GM19397 (cell line): ENCODE data around the gene HAGH.
A peak's percentile ranks its signal among the peaks of the same experiment; 100 is the strongest.

Source experiments
- ATAC-seq: cut with Tn5 transposase; IDR thresholded peaks from one replicate; pipeline ENCODE4 v1.9.1; 2021; ENCODE audit warnings: mild to moderate bottlenecking, moderate library complexity; ENCODE audit not compliant: unreplicated experiment

Gene HAGH

DNA sequence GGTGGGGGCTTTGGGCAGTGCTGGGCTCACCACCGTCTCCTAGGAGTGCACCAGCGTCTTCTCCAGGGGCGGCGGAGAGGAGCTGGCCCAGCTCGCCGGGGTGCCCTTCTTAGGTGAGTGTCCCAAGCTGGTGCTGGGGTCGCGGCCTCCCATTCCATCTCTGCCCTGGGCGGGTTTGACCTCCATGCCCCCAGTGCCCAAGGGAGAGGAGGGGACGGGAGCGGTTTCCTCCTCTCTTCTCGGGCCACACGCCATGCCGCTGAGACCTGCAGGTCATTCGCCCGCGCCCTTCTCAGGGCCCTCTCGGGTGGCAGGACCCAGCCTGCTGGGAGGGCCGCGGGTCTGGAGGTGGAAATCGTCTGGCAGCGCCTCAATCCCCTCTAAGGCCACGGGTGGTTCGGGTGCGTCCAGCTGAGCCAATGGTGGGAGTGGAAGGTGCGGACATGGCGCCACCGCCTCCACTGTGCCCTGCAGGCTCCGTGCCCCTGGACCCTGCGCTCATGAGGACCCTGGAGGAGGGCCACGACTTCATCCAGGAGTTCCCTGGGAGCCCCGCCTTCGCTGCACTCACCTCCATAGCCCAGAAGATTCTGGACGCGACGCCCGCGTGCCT is 38.4 kb downstream of the HAGH start:
- ATAC-seq, result no peak

- no peak for ATAC-seq
These were observed 39.1 kb downstream of the HAGH start for GRCh38 chr16:1787322-1788094.

GRCh38 chr16:1787056-1787321 is 39.6 kb downstream of the HAGH start:
- ATAC-seq, result no peak

DNA sequence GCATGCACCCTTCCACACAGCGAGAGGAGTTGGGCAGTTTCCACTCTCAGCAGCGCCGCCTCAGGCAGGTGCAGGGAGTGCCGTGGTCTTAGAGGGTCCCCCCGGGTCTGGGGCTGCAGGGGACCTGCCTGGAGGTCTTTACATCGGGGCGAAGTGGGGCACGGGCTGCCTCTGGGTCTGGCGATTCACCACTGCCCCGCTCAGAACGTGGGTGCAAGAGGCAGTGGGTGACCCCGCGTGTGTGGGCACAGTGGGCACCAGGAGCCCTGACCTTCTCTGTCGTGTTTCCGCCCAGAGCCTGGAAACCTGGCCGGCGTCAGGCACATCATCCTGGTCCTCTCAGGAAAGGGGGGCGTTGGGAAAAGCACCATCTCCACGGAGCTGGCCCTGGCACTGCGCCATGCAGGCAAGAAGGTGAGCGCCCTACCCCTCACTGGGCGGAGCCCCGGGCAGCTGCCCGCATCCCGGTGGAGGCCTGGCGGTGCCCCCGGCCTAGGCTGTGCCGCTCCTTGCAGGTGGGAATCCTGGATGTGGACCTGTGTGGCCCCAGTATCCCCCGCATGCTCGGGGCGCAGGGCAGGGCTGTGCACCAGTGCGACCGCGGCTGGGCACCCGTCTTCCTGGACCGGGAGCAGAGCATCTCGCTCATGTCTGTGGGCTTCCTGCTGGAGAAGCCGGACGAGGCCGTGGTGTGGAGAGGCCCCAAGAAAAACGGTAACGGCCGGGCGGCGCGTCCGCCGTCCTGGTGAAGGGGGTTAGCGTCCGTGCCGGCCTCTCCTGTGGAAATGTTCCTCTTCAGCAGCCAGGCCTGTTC is 40.2 kb downstream of the HAGH start:
- no peak for ATAC-seq

- no peak for ATAC-seq
These were observed 40.8 kb downstream of the HAGH start for GRCh38 chr16:1785846-1786170.

DNA sequence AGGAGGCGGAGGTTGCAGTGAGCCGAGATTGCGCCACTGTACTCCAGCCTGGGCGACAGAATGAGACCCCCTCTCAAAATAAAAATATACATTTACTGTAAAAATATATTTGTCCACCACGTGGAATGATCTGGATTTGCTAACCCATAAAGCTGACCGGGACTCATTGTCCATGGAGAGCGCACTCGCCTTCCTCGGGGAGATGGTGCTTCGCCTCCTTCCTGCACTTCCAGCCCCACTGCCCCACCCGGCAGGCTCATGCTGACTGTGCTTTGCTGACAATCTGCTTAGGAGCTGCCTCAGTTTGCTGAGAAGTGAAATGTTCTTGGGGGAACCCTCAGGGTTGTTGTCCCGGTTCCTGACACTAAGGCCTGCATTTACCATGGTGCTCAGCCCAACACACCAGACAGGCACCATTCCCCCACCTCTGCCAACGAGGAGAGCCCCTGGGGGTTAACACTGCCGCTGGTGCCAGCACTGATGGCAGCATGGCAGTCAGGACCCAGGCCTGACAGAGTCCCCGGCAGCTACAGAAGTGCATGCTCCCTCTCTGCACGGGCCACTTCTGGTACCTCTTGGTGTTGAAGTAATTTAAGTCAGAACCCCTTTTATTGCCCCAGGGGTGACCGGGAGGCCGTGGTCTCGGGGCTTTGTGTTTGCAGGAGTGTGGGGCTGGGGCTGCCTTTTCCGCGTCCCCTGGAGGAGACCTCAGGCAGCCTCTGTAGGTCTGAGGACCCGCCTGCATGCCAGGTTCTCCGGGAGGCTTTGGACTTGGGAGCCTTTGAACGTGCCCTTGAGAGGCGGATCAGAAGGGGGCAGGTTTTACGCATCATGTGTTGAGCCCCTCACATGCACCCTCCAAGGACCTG is 41.4 kb downstream of the HAGH start:
- no peak for ATAC-seq

GRCh38 chr16:1782408-1783264 is 44.0 kb downstream of the HAGH start, which contains the start of the genes NUBP2 and SPSB3:
Gene NUBP2 (plus strand): TSS chr16:1782960. CDS start chr16:1783021, 61 bp downstream.
Gene SPSB3 (minus strand): TSS chr16:1782571. CDS start chr16:1781483, 1,088 bp downstream.
- peak; percentile 83 for ATAC-seq

DNA sequence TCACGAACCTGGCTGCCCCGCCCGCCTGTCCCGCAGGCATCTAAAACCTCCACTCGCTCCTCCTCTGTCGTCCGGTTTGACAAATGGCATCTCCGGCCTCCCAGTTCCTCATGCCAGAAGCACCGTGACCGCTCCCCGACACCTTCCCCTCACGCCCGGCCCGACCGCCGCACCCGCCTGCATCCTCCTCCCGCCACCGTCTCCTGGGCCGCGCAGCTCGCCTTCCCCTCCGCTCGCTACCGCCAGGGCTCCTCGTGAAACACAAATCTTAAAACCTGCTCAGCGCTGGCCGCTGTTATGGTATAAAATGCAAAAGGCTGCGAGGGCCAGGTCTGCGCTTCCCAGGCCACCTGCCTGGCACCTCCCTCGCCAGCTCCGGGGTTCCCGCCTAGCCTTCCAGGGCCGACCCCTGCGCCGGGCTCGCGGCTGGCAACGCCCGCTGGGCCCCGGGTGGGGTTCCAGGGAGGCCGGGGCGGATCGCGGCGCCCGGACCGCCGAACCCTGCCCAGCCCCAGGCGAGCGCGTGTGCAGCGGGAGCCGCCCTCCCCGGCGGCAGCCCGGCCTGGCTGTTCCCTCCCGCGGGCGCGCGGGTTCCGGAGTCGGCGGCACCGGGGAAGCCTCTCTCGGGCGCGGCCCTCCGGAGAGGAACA is 44.7 kb downstream of the HAGH start:
- peak; percentile 7 for ATAC-seq

- ATAC-seq, result no peak
These were observed 45.4 kb downstream of the HAGH start for GRCh38 chr16:1781254-1781653.

- ATAC-seq, result no peak
These were observed 46.0 kb downstream of the HAGH start for GRCh38 chr16:1780677-1781072.

- no peak for ATAC-seq
These were observed 46.6 kb downstream of the HAGH start for GRCh38 chr16:1779741-1780676.

DNA sequence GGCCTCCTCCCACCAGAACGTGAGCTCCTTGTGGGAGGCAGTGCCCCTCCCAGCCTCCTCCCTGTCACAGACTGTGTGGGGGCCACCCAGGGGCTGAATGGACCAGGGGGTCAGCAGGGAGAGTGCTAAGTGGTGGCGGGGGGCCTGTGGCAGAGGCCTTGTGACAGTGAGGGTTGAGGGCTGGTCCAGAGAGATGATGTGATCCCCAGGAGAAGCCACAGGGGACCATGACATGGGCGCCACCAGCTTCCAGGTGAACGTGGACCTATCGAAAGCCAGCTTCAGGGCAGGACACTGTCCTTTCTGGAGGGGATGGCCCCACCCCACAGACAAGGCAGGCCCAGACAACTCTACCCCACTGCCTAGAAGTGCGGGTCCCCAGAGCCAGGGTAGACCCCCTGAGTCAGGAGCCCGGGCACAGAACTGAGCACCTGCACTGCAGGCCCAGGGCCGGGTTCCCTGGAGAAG is 47.4 kb downstream of the HAGH start:
- ATAC-seq, result no peak

DNA sequence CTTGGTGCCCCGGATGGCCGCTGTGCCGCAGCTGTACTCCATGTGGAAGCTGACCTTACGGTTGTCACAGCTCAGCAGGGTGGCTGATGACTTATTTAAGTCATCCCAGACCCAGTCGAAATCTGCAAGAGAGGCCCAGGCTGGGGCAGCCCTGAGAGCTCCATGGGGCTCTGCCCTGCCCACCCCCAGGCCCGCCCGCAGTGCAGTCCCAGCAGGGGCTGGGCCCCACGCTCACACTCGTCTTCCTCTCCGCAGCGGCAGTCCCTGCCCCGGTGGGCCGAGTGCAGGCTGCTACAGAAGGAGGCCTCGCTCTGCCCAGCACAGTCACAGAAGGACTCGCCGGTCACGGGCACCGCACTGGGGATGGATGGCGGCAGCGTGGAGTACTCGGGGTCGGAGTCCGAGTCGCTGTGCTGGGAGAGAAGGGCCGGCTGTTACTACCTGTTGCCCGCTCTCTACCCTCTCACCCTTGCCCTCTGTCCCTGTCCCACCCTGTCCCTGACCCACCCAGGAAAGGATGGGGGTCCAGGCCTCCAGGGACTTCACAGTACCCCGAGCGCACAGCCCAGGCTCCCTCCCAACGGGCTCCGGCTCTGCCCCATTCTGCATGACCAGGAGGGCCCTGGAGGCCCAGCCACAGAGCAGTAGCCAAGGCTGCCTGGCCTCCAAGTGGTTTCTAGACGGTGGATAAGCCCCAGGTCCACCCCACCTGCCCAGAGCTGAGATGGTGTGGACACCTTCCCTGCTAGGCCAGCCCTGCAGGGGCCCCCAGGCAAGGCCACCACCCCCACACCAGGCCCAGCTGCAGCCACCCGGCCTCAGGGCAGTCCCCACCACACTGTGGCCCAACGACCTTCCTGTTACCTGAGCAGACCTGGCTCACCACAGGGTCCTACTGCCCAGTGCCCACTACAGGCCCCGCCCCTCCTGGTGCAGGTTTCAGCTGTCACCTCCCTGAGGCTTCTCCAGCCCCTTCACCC is 48.1 kb downstream of the HAGH start:
- ATAC-seq, result no peak

DNA sequence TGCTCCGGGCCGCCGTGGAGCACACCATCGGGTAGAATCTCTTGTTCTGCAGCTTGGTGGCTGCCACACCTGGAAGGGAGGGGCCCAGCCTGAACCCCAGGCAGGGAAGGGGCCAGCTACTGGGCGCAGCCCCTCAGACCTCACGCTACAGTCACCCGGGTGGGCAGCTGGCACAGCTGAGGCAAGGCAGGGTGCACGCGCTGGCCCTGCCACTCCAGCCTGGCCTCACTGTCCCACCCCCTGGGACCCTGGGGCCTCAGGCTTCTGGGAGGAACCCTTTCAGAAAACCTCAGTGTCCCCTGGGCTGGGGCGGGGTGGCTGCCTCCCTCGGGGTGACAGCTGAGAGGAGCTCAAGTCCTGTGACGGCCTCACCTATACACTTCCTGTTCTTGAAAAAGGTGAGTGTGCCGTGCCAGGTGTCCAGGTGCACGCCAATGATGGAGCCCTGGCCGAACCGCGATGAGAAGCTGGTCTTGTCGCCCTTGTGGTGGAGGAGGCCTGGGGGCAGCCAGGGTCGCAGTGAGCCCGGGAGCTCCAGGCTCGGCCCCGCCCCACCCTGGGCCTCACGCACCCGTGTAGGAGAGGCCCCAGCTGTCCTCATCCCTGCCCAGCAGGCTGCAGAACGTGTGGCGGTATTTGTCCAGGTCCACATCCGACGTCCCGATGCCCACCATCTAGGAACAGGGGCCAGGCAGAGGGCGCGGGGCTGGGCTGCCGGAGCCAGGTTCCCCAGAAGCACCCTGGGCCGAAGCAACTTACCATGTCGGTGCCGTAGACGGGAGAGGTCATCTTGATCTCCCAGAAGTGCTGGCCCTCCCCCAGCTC is 49.0 kb downstream of the HAGH start:
- ATAC-seq, result no peak

DNA sequence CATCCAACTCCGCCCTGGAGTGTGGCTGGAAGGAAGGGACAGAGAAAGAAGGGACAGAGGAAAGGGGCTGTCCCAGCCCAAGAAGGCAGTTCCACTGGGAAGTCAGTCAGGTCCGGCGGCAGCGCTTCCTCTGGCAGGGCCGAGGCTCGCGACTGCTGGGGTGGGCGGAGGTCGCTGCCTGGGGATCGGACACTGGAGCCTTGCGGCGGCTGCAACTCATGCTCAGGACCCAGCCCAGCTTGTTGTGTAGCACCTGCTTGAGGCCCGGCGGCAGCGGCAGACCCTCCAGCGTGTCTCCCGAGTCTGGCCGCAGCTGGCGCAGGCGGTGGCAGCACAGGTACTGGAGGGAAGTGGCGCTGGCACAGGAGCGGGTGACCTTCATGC is 49.6 kb downstream of the HAGH start:
- no peak for ATAC-seq

GRCh38 chr16:1776672-1776955 is 50.0 kb downstream of the HAGH start:
- ATAC-seq, result no peak
